Stimulated activated CD4-positive, alpha-beta T cell treated with anti-CD3 and anti-CD28 coated beads, TNF-alpha, amount 100 ng/mL, for 48 hours (primary cell): Measurements from ENCODE around the gene NINJ2.

Experiments used
- DNase-seq, 3 donors: peaks; one replicate each; pipeline ENCODE4 v3.0.0-alpha.2; 2020; ENCODE audit warnings: low read depth in 3 of 3

NINJ2 gene

DNA sequence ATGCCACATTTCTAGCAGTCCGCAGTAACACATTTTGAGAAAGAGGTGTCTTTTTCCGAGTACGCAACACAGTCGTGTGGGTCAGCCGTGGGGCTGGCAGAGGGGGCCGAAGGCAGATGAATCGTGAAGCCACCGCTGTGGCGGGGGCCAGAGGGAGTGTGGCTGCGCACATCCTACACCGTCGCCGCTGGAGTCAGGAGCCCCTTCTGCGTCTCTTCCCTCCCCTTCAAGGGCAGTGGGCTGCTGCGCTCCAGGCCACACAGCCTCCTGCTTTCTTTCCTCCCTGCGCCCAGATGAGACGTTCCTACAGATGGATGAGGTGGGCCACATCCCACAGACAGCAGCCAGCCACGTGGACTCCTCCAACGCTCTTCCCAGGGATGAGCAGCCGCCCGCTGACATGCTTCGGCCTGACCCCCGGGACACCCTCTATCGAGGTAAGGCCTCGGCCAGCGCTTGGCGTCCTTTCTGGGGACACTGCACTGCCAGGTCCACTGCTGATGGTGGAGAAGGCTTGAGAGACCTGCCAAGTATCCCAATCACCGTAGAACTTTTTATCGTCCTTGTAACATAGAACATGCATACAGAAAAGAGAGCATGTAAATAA is 113.7 kb downstream of the NINJ2 start:
- DNase-seq, result no peak

DNA sequence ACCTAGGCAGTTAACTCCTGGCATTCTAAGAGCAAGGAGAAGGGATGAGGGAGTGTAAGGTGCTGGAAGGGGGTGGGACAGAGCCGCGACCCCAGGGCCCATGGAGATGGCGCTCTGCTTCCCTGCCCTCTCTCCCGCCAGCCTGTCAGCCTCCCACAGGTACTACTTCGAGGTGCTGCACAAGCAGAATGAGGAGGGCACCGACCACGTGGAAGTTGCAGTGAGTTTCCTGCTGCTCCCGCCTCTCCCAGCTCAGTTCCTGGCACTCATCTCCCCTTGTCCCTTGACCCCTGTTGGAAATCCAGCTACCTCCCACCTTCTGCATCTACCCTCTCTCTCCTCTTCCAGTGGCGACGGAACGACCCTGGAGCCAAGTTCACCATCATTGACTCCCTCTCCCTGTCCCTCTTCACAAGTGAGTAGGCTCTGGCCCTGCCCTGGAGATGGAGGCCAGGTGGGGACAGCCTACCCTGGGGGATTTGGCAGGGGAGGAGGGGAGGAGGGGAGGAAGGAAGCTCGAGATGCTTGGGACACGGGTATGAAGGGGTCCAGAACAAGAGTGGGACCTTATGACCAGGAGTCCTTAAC is 115.3 kb downstream of the NINJ2 start:
- DNase-seq, result no peak

DNA sequence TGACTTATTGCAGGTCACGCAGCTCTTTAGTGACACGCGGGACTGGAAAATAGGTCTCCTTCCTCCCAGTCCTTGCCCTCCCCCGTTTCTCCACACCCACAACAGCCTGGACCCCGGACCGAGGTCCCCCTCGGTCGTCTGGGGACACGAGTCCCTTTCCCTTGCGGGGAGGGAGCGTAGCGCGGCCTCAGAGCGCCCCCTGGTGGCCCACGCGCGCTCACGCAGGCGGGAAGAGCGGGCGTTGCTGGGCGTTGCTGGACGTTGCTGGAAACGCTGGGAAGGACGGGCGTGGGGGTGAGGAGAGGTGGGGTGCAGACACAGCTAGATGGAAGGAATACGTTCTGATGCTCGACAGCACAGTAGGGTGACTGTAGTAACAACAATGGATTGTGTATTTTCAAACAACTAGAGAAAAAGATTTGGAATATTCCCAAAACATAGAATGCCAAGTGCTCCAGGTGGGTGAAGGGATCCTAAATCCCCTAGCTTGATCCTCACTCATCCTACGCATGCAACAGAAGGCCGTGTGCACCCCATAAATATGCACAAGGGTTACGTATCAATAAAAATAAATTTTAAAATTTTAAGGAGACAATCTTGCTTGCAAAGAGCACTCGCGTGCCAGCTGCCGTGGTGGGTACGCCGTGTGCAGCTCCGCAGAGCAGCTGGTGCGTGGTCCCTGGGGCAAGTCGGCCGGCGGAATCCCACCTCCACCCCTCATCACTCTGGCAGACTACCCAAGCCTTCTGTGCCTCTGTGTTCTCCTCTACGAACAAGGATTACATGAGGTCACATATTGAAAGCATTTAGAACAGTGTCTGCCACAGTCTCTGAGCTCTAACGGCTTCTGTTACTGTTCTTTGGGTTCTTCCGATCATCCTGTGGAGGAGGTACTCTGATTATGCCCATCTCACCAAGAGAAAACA is 116.1 kb downstream of the NINJ2 start:
- peak; percentile 48 to 67 (median 66) for DNase-seq

DNA sequence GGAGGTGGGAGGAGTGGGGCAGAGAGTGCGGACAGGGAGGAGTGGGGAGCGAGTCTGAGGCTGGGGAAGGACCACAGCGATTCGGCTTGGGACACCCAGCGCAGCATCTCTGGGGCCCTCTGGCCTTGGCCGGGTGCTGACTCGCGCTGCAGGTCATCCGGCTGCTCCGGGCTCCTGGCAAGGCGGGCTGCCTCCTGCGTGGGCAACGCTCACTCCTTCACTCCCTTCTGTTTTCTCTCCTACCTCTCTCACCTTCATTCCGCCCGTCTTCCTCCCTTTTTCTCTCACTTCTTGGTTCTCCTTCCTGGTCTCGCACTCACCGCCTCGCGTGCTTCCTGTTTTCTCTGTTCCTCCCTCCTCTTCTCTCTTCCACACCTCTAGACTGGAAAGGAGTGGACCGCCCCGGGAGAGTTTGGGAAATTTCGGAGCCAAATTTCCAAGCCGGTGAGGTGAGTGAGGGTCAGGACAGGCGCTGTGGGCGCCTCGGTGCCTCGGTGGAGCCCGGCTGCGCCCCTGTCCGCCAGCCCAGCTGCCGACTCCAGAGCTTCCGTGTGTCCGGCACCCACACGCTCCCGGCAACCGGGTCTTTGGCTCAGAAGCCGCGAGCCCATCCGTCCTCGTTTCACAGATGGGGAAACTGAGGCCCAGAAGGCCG is 116.9 kb downstream of the NINJ2 start:
- DNase-seq, result no peak

DNA sequence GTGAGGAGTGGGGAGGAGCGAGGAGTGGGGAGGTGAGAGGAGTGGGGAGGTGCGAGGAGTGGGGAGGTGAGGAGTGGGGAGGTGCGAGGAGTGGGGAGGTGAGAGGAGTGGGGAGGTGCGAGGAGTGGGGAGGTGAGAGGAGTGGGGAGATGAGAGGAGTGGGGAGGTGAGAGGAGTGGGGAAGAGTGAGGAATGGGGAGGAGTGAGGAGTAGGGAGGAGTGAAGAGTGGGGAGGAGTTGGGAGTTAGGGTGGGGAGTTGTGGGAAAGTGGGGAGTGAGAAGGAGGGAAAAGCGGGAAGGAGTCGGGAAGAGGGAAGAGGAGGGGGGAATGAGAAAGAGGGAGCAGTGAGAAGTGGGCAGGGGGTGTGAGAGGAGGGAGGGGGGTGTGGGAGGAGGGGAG is 117.4 kb downstream of the NINJ2 start:
- DNase-seq, result no peak

DNA sequence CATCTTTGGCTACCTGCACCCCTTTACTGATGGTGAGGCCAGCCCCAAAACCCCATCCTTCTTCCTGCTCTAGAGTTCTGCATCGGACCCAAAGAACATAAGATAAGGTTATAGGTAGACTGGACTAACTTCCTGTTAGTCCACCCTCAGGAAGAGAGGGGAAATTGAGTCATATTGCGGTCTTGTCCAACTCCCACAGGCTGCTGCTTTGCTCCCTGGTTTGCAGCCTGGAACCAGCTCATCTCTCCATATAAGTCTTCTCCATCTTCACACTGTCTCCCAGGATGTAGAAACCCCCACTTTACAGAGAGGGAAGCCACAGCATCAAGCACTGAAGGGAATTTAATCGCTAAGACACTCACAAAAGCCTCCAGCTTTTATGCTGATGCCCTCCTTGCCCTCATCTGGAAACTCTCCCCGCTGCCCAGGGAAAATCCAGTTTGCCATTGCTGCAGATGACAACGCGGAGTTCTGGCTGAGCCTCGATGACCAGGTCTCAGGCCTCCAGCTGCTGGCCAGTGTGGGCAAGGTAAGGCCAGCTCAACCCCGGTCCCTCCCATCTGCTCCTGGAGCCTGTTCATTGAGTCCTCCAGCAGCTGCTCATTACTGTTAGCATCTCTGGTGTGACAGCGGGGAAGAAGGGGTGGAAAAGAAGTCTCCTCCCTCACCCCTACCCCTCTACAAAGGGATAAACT is 118.2 kb downstream of the NINJ2 start:
- no peak for DNase-seq

DNA sequence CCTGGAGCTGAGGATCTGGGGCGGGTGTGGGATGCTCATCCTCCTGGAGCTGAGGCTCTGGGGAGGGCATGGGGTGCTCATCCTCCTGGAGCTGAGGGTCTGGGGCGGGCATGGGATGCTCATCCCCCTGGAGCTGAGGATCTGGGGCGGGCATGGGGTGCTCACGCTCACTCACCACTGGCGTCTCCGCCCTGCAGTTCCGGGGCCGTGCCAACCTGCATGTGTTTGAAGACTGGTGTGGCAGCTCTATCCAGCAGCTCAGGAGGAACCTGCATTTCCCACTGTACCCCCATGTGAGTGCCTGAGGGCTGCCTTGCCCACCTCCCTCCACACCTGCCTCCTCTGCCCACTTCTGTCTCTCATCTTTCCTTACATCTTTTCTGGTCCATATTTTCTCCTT is 119.1 kb downstream of the NINJ2 start:
- no peak for DNase-seq

DNA sequence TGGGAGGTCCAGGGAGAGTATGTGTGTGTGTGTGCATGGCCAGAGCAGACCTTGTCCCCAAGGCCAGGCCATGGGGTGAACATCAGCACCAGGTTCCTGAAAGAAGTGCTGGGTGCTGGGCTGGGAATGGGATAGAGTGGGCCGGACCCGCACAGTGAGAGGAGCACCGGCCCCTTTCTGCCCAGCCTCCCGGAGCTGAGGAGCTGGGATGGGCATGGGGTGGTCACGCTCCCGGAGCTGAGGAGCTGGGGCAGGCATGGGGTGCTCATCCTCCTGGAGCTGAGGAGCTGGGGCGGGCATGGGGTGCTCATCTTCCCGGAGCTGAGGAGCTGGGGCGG is 120.2 kb downstream of the NINJ2 start:
- no peak for DNase-seq

DNA sequence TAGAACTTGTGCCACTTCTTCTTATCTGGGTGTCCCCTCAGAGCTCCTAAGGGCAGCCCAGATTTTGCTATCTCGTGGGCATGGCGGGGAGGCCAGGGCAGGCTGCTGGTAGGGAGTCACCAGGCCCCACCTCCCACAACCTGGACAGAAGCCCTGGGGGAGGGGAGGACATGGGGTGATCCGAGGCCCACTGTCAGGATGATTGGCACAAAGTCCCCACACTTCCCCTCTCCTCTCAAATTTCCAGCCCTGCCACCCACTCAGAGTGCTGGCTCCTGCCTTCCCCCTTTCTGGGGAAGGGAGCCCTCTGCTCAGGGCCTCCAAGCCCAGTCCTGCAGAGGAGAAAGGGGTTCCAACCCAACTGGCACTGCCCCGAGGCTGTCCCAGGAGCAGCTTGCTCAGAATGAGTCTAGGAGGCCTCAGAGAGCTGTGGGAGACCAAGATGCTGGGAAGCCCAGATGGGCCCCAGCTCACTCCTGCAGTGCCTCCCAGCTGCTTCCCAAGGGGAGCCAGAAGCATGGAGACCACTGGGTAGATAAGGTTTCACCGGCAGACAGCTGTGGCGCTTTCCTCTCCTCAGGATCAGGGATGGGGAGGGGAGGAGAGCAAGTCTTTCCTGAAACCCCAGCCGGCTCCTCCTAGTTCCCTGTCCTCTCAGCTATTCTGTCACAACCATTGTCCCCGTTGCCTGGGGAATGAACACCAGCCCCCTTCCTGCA is 120.7 kb downstream of the NINJ2 start:
- no peak for DNase-seq

DNA sequence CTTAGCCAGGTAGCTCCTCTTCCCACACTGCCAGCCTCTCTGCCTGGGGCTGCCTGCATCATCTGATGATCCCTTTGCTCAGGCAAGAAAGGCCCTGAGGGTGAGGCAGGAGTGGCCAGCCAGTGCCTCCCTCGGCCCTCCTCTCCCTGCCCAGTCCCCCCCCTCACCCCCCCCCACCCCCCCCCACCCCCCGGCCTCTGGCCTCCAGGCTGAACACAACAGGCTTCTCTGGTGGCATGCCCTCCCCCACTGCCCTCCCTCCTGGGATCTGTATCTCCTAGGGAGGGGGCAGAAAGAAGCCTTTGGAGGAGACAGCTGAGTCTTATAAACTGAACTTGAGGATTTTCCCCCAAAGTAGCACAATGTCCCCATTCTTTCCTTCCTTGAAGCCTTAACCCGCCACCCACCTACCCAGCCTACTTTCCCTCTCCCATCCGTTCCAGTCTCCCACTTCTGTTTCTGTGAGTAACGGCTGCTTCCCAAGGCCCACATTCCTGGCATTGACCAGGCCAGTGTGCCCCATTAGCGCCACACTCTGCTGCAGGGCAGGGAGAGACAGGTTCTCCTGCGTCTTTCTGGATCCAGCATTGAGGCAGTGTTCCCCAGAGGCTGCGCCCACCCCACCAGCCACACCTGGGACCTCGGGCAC is 121.4 kb downstream of the NINJ2 start:
- no peak for DNase-seq

DNA sequence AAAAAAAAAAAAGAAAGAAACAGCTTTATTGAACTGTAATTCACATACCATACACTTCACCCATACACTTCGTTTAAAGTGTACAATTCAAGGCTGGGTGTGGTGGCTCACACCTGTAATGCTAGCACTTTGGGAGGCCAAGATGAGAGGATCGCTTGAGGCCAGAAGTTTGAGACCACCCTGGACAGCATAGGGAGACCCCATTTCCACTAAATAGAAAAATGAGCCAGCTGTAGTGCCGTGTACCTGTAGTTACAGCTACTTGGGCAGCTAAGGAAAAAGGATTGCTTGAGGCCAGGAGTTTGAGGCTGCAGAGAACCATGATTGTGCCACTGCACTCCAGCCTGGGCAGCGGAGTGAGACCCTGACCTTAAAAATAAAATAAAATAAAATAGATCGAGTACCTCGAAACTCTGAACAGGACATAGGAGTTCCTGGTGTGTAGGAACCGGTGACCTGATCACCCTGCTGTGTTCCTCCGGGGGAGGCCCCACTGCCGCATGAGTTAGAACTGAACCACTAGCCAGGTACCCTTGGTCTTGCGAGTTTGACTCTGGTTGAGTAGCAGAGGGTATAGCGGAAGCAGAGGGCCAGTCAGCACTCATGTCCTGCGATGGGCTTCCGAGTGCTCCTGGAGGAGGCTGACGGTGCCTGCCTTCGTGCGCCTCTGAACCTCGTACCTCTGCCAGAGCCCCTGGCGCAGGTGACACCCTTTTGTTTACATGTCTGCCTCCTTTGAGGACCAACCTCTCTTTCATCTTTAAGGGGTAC is 123.5 kb downstream of the NINJ2 start:
- no peak for DNase-seq

DNA sequence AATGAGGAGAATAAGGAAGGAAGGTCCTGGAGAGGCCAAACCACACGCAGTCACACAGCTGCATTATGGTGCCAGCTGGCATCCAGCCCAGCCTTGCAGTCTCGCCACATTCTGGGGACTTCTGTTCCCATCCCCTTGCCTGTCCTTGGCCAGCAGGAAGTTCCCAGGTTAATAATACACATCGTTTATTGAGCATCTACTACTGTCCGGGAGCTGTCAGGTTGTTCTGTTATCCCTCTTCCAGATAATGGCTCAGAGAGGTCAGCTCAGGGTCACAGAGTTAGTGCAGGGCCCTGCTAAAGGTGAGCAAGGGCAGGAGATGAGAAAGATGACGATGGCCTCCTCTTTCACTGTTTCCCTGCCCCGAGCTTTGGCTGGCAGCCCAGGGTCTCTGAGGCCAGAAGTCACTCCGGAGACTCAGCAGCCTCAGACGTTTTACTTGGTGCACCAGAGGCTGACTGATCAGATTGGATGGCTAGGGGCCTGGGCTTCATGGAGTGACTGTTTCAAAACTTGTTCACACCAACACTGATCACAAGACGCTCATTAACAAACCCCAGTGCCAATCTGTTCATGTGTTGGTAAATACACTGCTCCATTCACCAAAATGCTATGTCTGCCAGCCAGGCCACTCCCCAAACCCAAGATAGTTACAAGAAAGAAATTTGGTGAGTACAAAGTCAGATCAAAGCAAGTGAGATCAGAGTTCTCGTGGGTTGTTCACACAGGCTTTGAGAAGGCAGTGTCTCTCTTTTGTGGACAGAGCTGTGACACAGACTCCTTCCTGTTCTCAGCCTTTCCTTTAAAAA is 124.3 kb downstream of the NINJ2 start:
- DNase-seq, result no peak

DNA sequence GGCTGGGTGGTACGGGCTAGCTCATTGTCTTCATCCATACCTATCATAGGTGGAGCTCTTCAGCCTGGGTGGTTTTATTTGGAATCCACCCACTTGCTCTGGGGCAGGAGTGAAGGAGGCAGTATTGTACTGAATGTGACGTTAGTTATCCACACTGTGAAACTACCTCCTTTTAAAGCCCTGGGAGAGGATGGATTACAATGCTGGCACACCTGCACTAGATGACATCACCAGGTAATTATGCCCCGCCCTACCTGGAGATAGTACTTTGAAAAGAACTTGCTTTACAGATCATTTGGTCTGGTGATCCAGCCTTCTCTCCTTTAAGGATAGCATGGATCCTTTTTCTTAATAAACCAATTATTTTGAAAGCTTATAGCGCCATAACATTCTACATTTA is 125.5 kb downstream of the NINJ2 start:
- DNase-seq, result no peak

DNA sequence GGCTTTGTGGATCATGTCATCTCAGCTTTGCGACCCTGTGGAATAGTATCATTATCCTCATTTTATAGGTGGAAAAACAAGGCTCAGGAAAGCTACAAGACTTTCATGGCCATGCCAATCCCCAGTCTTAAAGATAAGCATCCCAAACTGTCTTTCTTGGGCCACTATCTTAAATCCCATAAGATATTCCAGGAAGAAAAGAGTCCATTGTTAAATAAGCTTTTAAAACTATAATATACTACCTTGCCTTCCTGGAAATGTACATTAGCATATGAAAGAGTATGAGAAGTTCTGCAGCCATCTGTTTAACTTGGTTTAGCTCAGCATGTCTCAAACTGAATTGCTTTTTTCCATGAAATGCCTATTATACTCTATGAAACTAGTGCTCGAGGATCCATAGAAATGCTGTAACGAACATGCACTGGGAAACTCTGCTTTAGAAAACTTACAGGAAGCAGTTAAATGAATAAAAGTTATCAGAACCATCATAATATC is 126.4 kb downstream of the NINJ2 start:
- DNase-seq, result no peak

DNA sequence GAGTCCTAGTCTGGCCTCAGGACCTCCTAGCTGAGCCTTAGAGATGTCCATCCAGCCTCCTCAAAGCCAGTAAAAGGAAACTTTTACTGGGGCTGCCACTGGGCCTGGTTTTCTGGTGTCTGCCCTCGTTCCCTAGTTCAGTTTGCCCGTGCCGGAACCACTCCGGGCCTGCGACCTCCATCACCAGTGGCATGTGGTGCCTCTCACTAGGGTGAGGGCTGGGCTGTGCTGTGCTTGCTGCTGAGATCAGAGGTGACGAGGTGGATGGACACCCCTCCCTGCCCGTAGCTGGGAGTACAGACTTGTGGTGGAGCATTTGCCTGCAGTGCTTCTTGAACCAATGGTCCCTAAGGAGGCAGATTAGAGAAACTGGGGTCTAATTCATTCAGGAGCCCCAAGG is 127.8 kb downstream of the NINJ2 start:
- DNase-seq, result no peak

DNA sequence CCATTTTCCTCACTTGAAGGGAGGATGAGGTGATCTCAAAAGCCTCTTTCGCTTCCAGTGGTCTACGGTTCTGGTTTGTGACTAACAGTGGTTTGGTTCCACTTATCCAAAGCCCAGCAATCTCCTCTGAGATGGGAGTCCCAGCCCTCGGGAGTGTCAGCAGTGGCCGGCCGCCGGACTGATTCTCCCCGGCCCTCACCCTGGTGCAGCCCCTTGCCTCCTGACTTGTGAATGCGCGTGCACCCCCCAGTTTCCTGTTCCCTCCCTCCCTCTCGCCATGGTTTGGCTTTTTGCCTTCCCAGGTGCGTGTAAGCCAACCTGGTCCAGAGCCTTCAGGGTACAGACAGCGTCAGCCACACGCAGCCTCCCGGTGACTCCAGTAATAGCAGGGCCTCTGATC is 129.0 kb downstream of the NINJ2 start:
- DNase-seq, result no peak

DNA sequence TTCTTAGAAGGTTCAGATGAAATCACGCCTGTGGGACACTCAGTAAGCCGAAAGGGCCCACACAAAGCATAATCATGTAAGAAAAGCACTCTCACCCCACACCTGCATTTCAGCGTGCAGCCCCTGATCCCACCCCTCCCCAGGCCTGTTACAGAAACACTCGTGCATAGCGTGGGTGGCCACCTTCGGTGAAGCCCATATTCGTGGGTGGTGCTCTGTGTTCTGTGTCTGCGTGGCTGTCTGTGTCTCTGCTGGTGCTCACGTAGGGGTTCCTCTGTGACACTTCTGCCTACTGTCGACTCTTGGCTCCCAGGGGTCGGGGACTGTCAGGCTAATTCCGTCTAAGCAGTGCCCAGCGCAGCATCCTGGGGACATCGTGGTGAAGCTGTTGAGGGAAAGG is 129.5 kb downstream of the NINJ2 start:
- DNase-seq, result no peak

DNA sequence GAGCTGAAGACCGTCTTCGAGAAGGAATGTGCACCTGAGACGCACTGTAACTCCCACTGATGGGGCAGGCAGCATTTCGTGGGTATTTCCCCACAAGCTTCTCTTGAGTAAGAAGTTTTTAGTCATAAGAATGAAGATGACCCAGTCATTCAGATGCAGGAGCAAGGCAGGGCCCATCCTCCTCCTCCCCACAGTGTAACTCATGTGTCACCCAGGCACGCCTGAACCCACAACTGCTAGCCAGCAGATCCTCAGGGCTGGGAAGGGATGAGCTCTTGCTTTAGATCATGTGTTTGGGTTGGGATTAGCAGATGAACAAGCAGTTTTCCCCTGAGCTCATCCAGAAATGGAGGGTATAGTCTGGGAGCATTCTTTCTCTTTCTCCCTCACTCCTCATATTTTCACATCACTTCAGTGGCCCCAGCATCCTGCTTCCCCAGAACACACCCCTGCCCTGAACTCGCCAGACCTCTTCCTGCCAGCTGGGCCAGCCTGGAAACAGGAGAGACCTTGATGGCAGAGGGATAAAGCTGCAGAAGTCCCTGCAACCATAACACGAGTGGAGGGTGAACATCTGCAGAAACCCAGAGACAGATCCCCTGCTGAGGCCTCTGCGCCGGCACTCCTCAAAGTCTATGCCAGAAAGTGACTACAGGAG is 130.2 kb downstream of the NINJ2 start:
- no peak for DNase-seq
